Mucosa of descending colon (tissue), 3 donors: ENCODE data around the gene NKIRAS1. TPM values are rescaled to one million over a fixed set of nuclear protein-coding genes. Genes with fewer than 3 reads are reported as not detected.
"Not testable (repeated sequence)": the region's sequence is repeated elsewhere in the genome, so short reads cannot be mapped to it uniquely, and the experiment has no call there.

Experiments
- ATAC-seq: fragments of 200-7000 bp; cut with Tn5 transposase; one replicate; pipeline ENCODE4 v1.9.1; 2020; ENCODE audit warnings: mild to moderate bottlenecking, moderate library complexity
- DNase-seq, 3 donors: peaks; one replicate each; pipeline ENCODE4 v3.0.0-alpha.2; 2020
- H3K36me3 ChIP-seq: fragments of 200-600 bp; one replicate; pipeline ENCODE4 v1.8.0; 2021; ENCODE audit warnings: low read depth, mild to moderate bottlenecking
- H3K4me1 ChIP-seq: fragments of 200-600 bp; one replicate; pipeline ENCODE4 v1.8.0; 2021; ENCODE audit warnings: low read depth, mild to moderate bottlenecking
- H3K4me3 ChIP-seq: fragments of 200-600 bp; one replicate; pipeline ENCODE4 v1.8.0; 2021; ENCODE audit warnings: mild to moderate bottlenecking
- H3K9me3 ChIP-seq: fragments of 200-600 bp; one replicate; pipeline ENCODE4 v1.8.0; 2021; ENCODE audit warnings: mild to moderate bottlenecking
- intact Hi-C, 2 donors: fragments of 100-400 bp; cut with DNase I in 1 of 2; cut with micrococcal nuclease in 1 of 2; formaldehyde crosslinking; loops; one replicate each; pipeline versions ENCODE4 v1.11.0 to v1.11.1; 2022; cut with DNase I, micrococcal nuclease
- total RNA-seq, 3 donors: library from RNA; stranded (reverse); fragmentation: NEBNext Ultra II Directional in 2 of 3; extraction: Animal tissue kit (Norgen Biotek cat#: 25700) in 2 of 3; gene quantifications; one replicate each; pipeline versions ENCODE4 v1.2.1 to v1.2.4, GENCODE V29; 2021 to 2023
- TF ChIP-seq, protein P1 (sequence below): fragments of 200-600 bp; IDR thresholded peaks from one replicate; pipeline ENCODE4 v1.8.0; 2022; ENCODE audit warnings: antibody characterized with exemption, mild to moderate bottlenecking
- donor health status: DM: no; HTN: no; CAD: no; lungs with moderate emphysema.
- donor health status: DM: no; HTN: no; CAD: no.
- donor health status: DM: no; HTN: yes; CAD: no.

Gene NKIRAS1
- total RNA-seq, 3 donors from 2014 or later, result 3.5 to 15.0 (median 5.3) TPM

DNA sequence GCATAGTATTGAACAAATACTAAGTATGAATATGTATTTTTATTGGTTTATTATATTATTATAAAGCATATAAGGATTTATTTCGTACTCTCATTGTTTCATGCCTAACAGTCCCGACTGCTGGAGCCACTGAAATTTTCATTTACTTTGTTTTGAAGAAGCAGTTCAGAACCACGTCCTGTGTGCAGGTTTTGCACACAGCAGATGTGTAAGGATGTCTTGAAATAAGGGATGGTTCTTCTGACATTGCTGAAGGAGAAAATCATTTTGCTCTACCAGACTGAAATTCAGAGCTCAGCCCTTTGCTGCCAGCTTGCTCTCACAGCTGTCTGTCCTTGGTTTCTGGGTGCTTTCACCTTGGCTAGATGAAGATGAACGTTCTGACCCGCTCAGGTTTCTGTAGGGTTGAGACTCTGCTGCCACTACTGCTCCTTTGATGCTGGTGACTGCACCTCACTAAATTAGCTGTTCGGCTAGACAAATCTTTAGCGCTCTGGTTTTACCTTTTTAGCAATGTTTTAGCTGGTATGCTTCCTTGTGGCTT lies 56.9 kb downstream of the NKIRAS1 start:
- H3K4me1 ChIP-seq, result peaks cover under 1% of the 10 kb centered on the region
- TF ChIP-seq, protein P1, sequence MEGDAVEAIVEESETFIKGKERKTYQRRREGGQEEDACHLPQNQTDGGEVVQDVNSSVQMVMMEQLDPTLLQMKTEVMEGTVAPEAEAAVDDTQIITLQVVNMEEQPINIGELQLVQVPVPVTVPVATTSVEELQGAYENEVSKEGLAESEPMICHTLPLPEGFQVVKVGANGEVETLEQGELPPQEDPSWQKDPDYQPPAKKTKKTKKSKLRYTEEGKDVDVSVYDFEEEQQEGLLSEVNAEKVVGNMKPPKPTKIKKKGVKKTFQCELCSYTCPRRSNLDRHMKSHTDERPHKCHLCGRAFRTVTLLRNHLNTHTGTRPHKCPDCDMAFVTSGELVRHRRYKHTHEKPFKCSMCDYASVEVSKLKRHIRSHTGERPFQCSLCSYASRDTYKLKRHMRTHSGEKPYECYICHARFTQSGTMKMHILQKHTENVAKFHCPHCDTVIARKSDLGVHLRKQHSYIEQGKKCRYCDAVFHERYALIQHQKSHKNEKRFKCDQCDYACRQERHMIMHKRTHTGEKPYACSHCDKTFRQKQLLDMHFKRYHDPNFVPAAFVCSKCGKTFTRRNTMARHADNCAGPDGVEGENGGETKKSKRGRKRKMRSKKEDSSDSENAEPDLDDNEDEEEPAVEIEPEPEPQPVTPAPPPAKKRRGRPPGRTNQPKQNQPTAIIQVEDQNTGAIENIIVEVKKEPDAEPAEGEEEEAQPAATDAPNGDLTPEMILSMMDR, result no peak

DNA sequence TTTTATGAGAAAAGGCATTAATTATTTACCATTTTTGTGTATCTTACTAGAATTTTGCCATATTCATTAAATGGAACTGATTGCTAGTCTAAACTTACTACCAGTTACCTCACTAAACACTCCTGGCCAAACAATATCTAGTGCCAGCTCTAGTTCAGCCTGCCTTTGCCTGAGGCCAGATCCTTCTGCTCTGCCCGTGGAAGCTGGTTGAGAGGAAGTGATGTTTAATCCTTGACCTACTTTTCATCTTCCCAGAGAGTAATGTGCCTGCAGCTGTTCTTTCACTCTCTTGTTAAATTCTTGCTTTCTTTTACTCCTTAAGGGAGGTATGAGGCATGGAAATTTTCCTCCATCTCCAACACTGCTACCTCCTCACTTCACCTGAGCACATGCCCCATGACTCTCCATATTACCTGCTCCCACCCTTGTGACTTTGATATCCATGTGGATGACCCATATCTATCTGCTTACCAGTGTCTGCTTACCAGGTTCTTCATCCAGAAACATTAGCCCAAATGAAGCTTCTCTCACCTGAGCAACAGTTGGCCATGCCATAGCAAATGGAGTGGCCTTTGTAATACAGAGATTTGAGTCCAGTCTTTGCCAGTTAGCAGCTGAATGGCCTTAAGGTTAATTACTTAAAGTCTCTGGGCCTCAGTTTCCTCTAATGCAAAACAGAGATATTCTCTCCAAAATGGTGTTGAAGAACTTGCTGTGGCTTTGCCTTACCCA lies 57.6 kb downstream of the NKIRAS1 start:
- no peak overlapping the region for H3K4me3 ChIP-seq
- ATAC-seq (peak; percentile 40), DNase-seq (no peak)
- TF ChIP-seq, protein P1, result no peak
- H3K36me3 ChIP-seq, result no peaks in the 10 kb centered on the region
- H3K4me1 ChIP-seq, result no peaks in the 10 kb centered on the region
- intact Hi-C loops, result no loop called here
- H3K9me3 ChIP-seq, result no peaks in the 10 kb centered on the region

More for the DNA sequence above, 56.9 kb downstream of the NKIRAS1 start:
- no peaks in the 10 kb centered on the region for H3K9me3 ChIP-seq
- intact Hi-C loops, result no loop called here
- H3K36me3 ChIP-seq, result no peaks in the 10 kb centered on the region
- DNase-seq (no peak), ATAC-seq (no peak)
- H3K4me3 ChIP-seq, result no peak overlapping the region

DNA sequence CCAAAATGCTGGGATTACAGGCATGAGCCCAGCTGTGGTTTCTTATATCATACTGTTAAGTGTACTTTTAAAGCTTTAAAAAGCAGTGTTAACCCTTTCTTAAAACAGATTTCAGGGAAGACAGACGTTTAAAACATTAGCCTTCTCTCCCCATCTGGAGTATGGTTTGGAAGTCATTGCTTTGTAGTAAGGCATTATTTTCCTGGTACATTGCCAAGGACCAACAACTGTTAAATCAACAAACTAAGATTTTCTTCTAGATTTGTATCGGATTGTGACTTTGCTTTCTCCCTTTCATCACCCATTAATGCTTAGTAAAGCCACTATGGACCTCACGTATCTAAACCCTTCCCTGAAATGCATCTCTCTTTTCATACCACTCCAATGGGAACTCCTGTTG lies 60.5 kb downstream of the NKIRAS1 start:
- intact Hi-C loops, result no loop called here
- H3K4me3 ChIP-seq, result no peak overlapping the region

DNA sequence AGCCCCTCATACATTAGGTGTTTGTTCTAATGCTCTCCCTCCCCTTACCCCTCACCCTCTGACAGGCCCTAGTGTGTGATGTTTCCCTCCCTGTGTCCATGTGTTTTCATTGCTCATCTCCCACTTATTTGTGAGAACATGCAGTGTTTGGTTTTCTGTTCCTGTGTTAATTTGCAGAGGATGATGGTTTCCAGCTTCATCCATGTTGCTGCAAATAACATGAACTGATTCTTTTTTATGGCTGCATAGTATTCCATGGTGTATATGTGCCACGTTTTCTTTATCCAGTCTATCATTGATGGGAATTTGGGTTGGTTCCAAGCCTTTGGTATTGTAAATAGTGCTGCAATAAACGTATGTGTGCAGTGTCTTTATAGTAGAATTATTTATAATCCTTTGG lies 67.3 kb downstream of the NKIRAS1 start:
- ATAC-seq, intact Hi-C loops, DNase-seq, H3K9me3 ChIP-seq, H3K4me3 ChIP-seq, H3K36me3 ChIP-seq, H3K4me1 ChIP-seq: not testable (repeated sequence)

More for the DNA sequence above, 60.5 kb downstream of the NKIRAS1 start:
- no peak for ATAC-seq
- H3K9me3 ChIP-seq, result no peaks in the 10 kb centered on the region
- TF ChIP-seq, protein P1, result no peak
- H3K4me1 ChIP-seq, result no peaks in the 10 kb centered on the region
- no peaks in the 10 kb centered on the region for H3K36me3 ChIP-seq
- no peak for DNase-seq

DNA sequence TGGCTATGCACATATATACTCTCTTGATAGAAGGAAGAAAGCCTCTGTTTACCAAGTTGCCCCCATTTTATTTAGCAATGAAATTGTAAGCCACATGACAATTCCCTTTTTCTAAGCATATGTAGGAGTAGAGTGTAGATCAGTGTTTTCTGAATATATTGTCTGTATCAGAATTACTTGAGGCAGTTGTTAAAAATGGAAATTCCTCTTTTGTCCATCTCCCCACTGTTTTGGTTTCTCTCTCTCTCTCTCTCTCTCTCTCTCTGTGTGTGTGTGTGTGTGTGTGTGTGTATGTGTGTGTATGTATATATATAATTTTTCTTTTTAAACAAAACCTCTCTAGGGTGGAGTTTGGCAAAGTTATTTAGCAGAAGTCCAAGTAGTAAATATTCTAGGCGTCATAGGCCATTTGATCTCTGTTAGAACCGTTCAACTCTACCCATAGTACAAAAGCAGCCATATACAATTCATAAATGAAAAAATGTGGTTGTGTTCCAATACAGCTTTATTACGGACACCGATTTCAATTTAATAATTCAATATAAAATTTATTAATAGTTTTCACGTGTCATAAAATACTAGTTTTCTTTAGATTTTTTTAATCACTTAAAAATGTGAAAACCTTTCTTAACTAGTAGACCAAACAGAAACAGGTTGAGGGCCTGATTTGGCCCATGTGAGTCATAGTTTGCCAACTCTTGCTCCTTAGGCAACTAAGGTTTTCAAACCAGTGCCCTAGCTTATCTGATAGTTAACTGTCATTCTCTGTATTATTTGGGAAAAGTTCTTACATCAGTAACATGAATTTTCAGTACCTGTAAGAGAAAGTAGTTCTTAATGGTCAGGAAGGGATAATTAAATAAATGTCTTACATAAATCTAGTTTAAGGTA lies 71.2 kb downstream of the NKIRAS1 start:
- ATAC-seq, result no peak
- TF ChIP-seq, protein P1, result no peak
- DNase-seq, result no peak
- Histone ChIP-seq H3K9me3 (no peaks in the 10 kb centered on the region), H3K36me3 (no peaks in the 10 kb centered on the region), H3K4me3 (no peak overlapping the region), H3K4me1 (no peaks in the 10 kb centered on the region)
- intact Hi-C loops, result no loop called here

DNA sequence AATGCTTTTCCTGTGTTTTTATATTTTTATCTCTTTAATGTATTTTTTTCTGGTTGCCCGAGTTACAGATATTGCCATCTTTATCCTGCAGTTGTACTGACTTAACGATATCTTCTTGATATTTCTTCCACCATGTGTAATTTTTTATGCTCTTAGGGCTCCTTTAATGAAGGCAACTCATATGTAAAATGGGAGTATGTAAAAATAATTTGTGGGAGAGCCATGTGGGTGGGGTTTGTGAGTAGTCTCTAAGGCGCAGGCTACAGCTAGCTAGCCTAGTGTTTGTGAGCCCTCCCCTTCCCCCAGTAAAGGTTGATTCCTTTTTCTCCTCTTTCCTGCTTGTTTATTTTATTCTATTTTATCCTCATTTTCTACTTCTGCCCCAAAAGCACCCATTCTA lies 72.9 kb downstream of the NKIRAS1 start:
- TF ChIP-seq, protein P1, result no peak
- intact Hi-C loops, result no loop called here
- Histone ChIP-seq H3K4me1 (no peaks in the 10 kb centered on the region), H3K4me3 (no peak overlapping the region), H3K36me3 (no peaks in the 10 kb centered on the region), H3K9me3 (no peaks in the 10 kb centered on the region)
- ATAC-seq, result no peak
- no peak for DNase-seq
